Uterus (tissue), 4 donors: Measurements from ENCODE around the gene MAN2A2. TPM values are rescaled to one million over a fixed set of nuclear protein-coding genes. Genes with fewer than 3 reads are reported as not detected.
A peak's percentile ranks its signal among the peaks of the same experiment; 100 is the strongest.

Experiments
- DNase-seq, 2 donors: peaks; one replicate each; pipeline ENCODE4 v3.0.0-alpha.2; 2019 to 2020
- H3K27ac ChIP-seq, 2 donors: fragments of 200-600 bp; sonication (generic); 1 replicate in 1 of 2; 2 replicates in 1 of 2; pipeline ENCODE4 v1.5.1; 2016 to 2018
- H3K27me3 ChIP-seq, 2 donors: fragments of 200-600 bp; sonication (generic); one replicate each; pipeline ENCODE4 v1.5.1; 2018 to 2019; ENCODE audit warnings: control low read depth in 1 of 2
- H3K36me3 ChIP-seq, 2 donors: fragments of 200-600 bp; sonication (generic); one replicate each; pipeline ENCODE4 v1.5.1; 2019; ENCODE audit warnings: control low read depth in 1 of 2
- H3K4me1 ChIP-seq, 2 donors: fragments of 200-600 bp; sonication (generic); one replicate each; pipeline ENCODE4 v1.5.1; 2018 to 2019; ENCODE audit warnings: control low read depth in 1 of 2
- H3K4me3 ChIP-seq, 2 donors: fragments of 200-600 bp; sonication (generic); 1 replicate in 1 of 2; 2 replicates in 1 of 2; pipeline ENCODE4 v1.5.1; 2018 to 2019; ENCODE audit warnings: mild to moderate bottlenecking in 1 of 2
- H3K9me3 ChIP-seq, 2 donors: fragments of 200-600 bp; sonication (generic); one replicate each; pipeline ENCODE4 v1.5.1; 2019; ENCODE audit warnings: control low read depth in 1 of 2
- CTCF ChIP-seq, 4 experiments: fragments of 200-600 bp in 2 of 4; fragments of 450-650 bp in 2 of 4; sonication (generic) in 2 of 4; IDR thresholded peaks; one replicate each; pipeline ENCODE4 v1.5.1; 2016 to 2019; ENCODE audit warnings: antibody characterized with exemption in 4 of 4, mild to moderate bottlenecking in 2 of 4, moderate library complexity in 1 of 4
- POLR2A ChIP-seq, 2 donors: fragments of 450-650 bp; IDR thresholded peaks; one replicate each; pipeline ENCODE4 v1.6.1; 2016; ENCODE audit warnings: antibody characterized with exemption in 2 of 2, mild to moderate bottlenecking in 1 of 2, moderate library complexity in 1 of 2
- intact Hi-C: fragments of 100-400 bp; cut with DNase I; formaldehyde crosslinking; loops from one replicate; pipeline ENCODE4 v1.15.1; 2023; ENCODE audit warnings: low total_unique reads
- total RNA-seq, 4 donors: library from RNA; depleted of rRNA in 3 of 4; stranded (reverse); fragments of >200 nt in 3 of 4; gene quantifications; one replicate each; pipeline versions ENCODE4 v1.1.0 to v1.2.4, GENCODE V29; 2014 to 2023
- donor health status: DM: yes; HTN: yes; CAD: no.

MAN2A2 gene
- total RNA-seq, 4 donors from 2014 or later, result 15.9 to 92.0 (median 19.8) TPM

- Histone ChIP-seq H3K27me3 (no peaks in the 10 kb centered on the region), H3K36me3 (no peaks in the 10 kb centered on the region), H3K4me3 (peak overlapping the region; percentile 58 to 59), H3K4me1 (peaks cover 0 to 5% of the 10 kb centered on the region in 2 donors), H3K27ac (peak overlapping the region; percentile 57 to 73), H3K9me3 (no peaks in the 10 kb centered on the region)
- TF ChIP-seq CTCF (IDR thresholded peaks at IDR 0.05) (no peak), POLR2A (IDR thresholded peaks at IDR 0.05) (no peak)
- intact Hi-C loops, result loop anchor here (2.0 kb wide), 1 partner anchor 38 kb away; the partner anchor contains the start of gene PRC1
- DNase-seq, result no peak
These were observed 54.1 kb downstream of the MAN2A2 start for GRCh38 chr15:90957031-90957790.

- H3K27ac ChIP-seq, result peak overlapping the region in 1 of 2 donors; percentile 73
- no peak for DNase-seq
- H3K4me1 ChIP-seq, result peaks cover 0 to 5% of the 10 kb centered on the region in 2 donors
- intact Hi-C loops, result loop anchor here (2.0 kb wide), 1 partner anchor 37 kb away; the partner anchor contains the start of gene PRC1
- no peaks in the 10 kb centered on the region for H3K9me3 ChIP-seq
- no peaks in the 10 kb centered on the region for H3K27me3 ChIP-seq
- no peaks in the 10 kb centered on the region for H3K36me3 ChIP-seq
- H3K4me3 ChIP-seq, result peak overlapping the region; percentile 58 to 59
- TF ChIP-seq POLR2A (IDR thresholded peaks at IDR 0.05) (no peak), CTCF (IDR thresholded peaks at IDR 0.05) (no peak)
These were observed 54.7 kb downstream of the MAN2A2 start for GRCh38 chr15:90957791-90958190.

GRCh38 chr15:90959028-90959595, 56.0 kb downstream of the MAN2A2 start:
- H3K4me3 ChIP-seq, result no peak overlapping the region
- H3K9me3 ChIP-seq, result no peaks in the 10 kb centered on the region
- H3K4me1 ChIP-seq, result peaks cover 0 to 5% of the 10 kb centered on the region in 2 donors
- no peak for DNase-seq
- intact Hi-C loops, result no loop called here
- no peaks in the 10 kb centered on the region for H3K36me3 ChIP-seq
- no peaks in the 10 kb centered on the region for H3K27me3 ChIP-seq
- no peak overlapping the region for H3K27ac ChIP-seq
- TF ChIP-seq POLR2A (IDR thresholded peaks at IDR 0.05) (no peak), CTCF (IDR thresholded peaks at IDR 0.05) (no peak)

GRCh38 chr15:90959894-90960293, 56.8 kb downstream of the MAN2A2 start:
- H3K36me3 ChIP-seq, result no peaks in the 10 kb centered on the region
- no peak for TF ChIP-seq CTCF (IDR thresholded peaks at IDR 0.05)
- no peak for TF ChIP-seq POLR2A (IDR thresholded peaks at IDR 0.05)
- H3K9me3 ChIP-seq, result no peaks in the 10 kb centered on the region
- no peak for DNase-seq
- H3K27me3 ChIP-seq, result no peaks in the 10 kb centered on the region
- H3K4me3 ChIP-seq, result no peak overlapping the region
- H3K27ac ChIP-seq, result no peak overlapping the region
- intact Hi-C loops, result no loop called here
- peaks cover 0 to 5% of the 10 kb centered on the region in 2 donors for H3K4me1 ChIP-seq
